Natural killer cell treated with Interleukin-12 subunit alpha and Interleukin-12 subunit beta and Interleukin-15 and Interleukin-18, amount 100 ng/mL, for 72 hours (primary cell): ENCODE results near the gene SLC8A2. TPM values are rescaled to one million over a fixed set of nuclear protein-coding genes. Genes with fewer than 3 reads are reported as not detected.
"Not testable (repeated sequence)": the region's sequence is repeated elsewhere in the genome, so short reads cannot be mapped to it uniquely, and the experiment has no call there.

Experiments
- ATAC-seq, 2 donors: fragments of 150-1000 bp; cut with Tn5 transposase in 1 of 2; sonication (Bioruptor Pico), chemical (Tn5 transposase) in 1 of 2; 2 replicates each; pipeline ENCODE4 v1.10.0; 2021
- DNase-seq: peaks from one replicate; pipeline ENCODE4 v3.0.0; 2022; ENCODE audit warnings: low spot score
- H3K27ac Mint-ChIP-seq, 2 donors: 1 replicate in 1 of 2; 2 replicates in 1 of 2; pipeline ENCODE4 v1.8.0; 2022; ENCODE audit warnings: mixed read lengths in 2 of 2, mild to moderate bottlenecking in 1 of 2, moderate library complexity in 1 of 2
- H3K27me3 Mint-ChIP-seq, 2 donors: 1 replicate in 1 of 2; 2 replicates in 1 of 2; pipeline ENCODE4 v1.8.0; 2022; ENCODE audit warnings: mixed read lengths in 2 of 2
- H3K36me3 Mint-ChIP-seq: one replicate; pipeline ENCODE4 v1.8.0; 2022; ENCODE audit warnings: mixed read lengths
- H3K4me1 Mint-ChIP-seq, 2 donors: 1 replicate in 1 of 2; 2 replicates in 1 of 2; pipeline ENCODE4 v1.8.0; 2022; ENCODE audit warnings: low read depth in 2 of 2, mixed read lengths in 2 of 2, mild to moderate bottlenecking in 1 of 2
- H3K4me3 Mint-ChIP-seq: one replicate; pipeline ENCODE4 v1.8.0; 2022; ENCODE audit warnings: mixed read lengths
- H3K9me3 Mint-ChIP-seq: 2 replicates; pipeline ENCODE4 v1.8.0; 2022; ENCODE audit warnings: mixed read lengths
- total RNA-seq, 2 donors: library from RNA; stranded (reverse); gene quantifications; one replicate each; pipeline ENCODE4 v1.2.3, GENCODE V29; 2022

The SLC8A2 gene
- total RNA-seq, 2 donors from 2014 or later, result not detected

- not testable (repeated sequence) for H3K27me3 Mint-ChIP-seq, H3K36me3 Mint-ChIP-seq, DNase-seq, ATAC-seq, H3K4me3 Mint-ChIP-seq, H3K9me3 Mint-ChIP-seq, H3K27ac Mint-ChIP-seq
- peaks cover 26 to 32% of the 10 kb centered on the region in 2 donors for H3K4me1 Mint-ChIP-seq
Measured at GRCh38 chr19:47384533-47384932, 87.2 kb downstream of the SLC8A2 start.

GRCh38 chr19:47383890-47384289 is 87.8 kb downstream of the SLC8A2 start:
- not testable (repeated sequence) for ATAC-seq, H3K4me3 Mint-ChIP-seq, H3K9me3 Mint-ChIP-seq, H3K27ac Mint-ChIP-seq, H3K36me3 Mint-ChIP-seq, H3K27me3 Mint-ChIP-seq, DNase-seq
- H3K4me1 Mint-ChIP-seq, result peaks cover 20 to 29% of the 10 kb centered on the region in 2 donors

- Mint-ChIP-seq H3K36me3 (peaks cover 6% of the 10 kb centered on the region), H3K27ac (peak overlapping the region in 1 of 2 donors; percentile 51)
Measured at GRCh38 chr19:47381653-47382279, 89.9 kb downstream of the SLC8A2 start.

GRCh38 chr19:47381121-47381520 is 90.6 kb downstream of the SLC8A2 start:
- no peak for DNase-seq
- Mint-ChIP-seq H3K36me3 (peaks cover 6% of the 10 kb centered on the region), H3K27ac (no peak overlapping the region), H3K9me3 (no peaks in the 10 kb centered on the region), H3K4me1 (peaks cover 20 to 27% of the 10 kb centered on the region in 2 donors), H3K4me3 (peak overlapping the region; percentile 37), H3K27me3 (no peaks in the 10 kb centered on the region)
- no peak for ATAC-seq

More at GRCh38 chr19:47381653-47382279, 89.9 kb downstream of the SLC8A2 start:
- peak; percentile 86 to 87 for ATAC-seq
- H3K9me3 Mint-ChIP-seq, result no peaks in the 10 kb centered on the region
- H3K27me3 Mint-ChIP-seq, result no peaks in the 10 kb centered on the region
- peak; percentile 73 for DNase-seq
- peak overlapping the region; percentile 37 for H3K4me3 Mint-ChIP-seq
- H3K4me1 Mint-ChIP-seq, result peaks cover 20 to 27% of the 10 kb centered on the region in 2 donors

GRCh38 chr19:47380559-47380958 is 91.1 kb downstream of the SLC8A2 start:
- no peak for DNase-seq
- Mint-ChIP-seq H3K9me3 (no peaks in the 10 kb centered on the region), H3K27ac (no peak overlapping the region), H3K4me3 (no peak overlapping the region), H3K36me3 (peaks cover 6% of the 10 kb centered on the region), H3K4me1 (peaks cover 20 to 27% of the 10 kb centered on the region in 2 donors), H3K27me3 (no peaks in the 10 kb centered on the region)
- no peak for ATAC-seq

GRCh38 chr19:47379381-47379938 is 92.2 kb downstream of the SLC8A2 start:
- ATAC-seq, result no peak
- Mint-ChIP-seq H3K27me3 (no peaks in the 10 kb centered on the region), H3K4me1 (peaks cover 20 to 27% of the 10 kb centered on the region in 2 donors), H3K4me3 (no peak overlapping the region), H3K27ac (no peak overlapping the region), H3K36me3 (peaks cover 6% of the 10 kb centered on the region), H3K9me3 (no peaks in the 10 kb centered on the region)
- DNase-seq, result no peak

- Mint-ChIP-seq H3K27me3 (no peaks in the 10 kb centered on the region), H3K27ac (no peak overlapping the region), H3K36me3 (peaks cover 6% of the 10 kb centered on the region), H3K4me3 (no peak overlapping the region), H3K4me1 (peaks cover 18 to 24% of the 10 kb centered on the region in 2 donors), H3K9me3 (no peaks in the 10 kb centered on the region)
- DNase-seq (no peak), ATAC-seq (no peak)
Measured at GRCh38 chr19:47378246-47378645, 93.4 kb downstream of the SLC8A2 start.

Other genes with a start within 250 kb of the SLC8A2 start
- gene BBC3, start 240.7 kb downstream of the SLC8A2 start, total RNA-seq, result 1 to 10 TPM; 4.8 to 9.7 TPM
- 10 to 100 TPM; 42.8 to 58.4 TPM for gene CCDC9, start 215.4 kb downstream of the SLC8A2 start, total RNA-seq
- 10 to 100 TPM; 14.0 to 16.1 TPM for gene INAFM1, start 197.0 kb downstream of the SLC8A2 start, total RNA-seq
- gene C5AR1, start 162.0 kb downstream of the SLC8A2 start, total RNA-seq, result 1 to 10 TPM; 1.3 to 7.6 TPM
- gene C5AR2, start 139.7 kb downstream of the SLC8A2 start, total RNA-seq, result 1 to 10 TPM in 1 of 2 donors, under 1 TPM in 1; 0.19 to 2.6 TPM
- 10 to 100 TPM; 17.7 to 43.9 TPM for gene DHX34, start 122.6 kb downstream of the SLC8A2 start, total RNA-seq
- not detected for gene MEIS3, start 52.4 kb downstream of the SLC8A2 start, total RNA-seq
- gene KPTN, start 12.3 kb upstream of the SLC8A2 start, total RNA-seq, result 10 to 100 TPM in 1 of 2 donors, 1 to 10 TPM in 1; 4.9 to 11.4 TPM
- 10 to 100 TPM; 69.9 to 78.8 TPM for gene NAPA, start 43.2 kb upstream of the SLC8A2 start, total RNA-seq
- gene ZNF541, start 101.3 kb upstream of the SLC8A2 start, total RNA-seq, result under 1 TPM in 1 of 2 donors, not detected in 1; 0.10 TPM
- gene BICRA, start 137.2 kb upstream of the SLC8A2 start, total RNA-seq, result 10 to 100 TPM; 14.4 to 17.5 TPM
- not detected for gene EHD2, start 241.5 kb upstream of the SLC8A2 start, total RNA-seq